Hepatic stellate cell (primary cell): ENCODE results near the gene TXNDC5.
"Not testable (repeated sequence)": the region's sequence is repeated elsewhere in the genome, so short reads cannot be mapped to it uniquely, and the experiment has no call there.

Experiments
- DNase-seq: peaks from one replicate; pipeline ENCODE4 v3.0.0; 2011; ENCODE audit warnings: low spot score

Gene TXNDC5

DNA sequence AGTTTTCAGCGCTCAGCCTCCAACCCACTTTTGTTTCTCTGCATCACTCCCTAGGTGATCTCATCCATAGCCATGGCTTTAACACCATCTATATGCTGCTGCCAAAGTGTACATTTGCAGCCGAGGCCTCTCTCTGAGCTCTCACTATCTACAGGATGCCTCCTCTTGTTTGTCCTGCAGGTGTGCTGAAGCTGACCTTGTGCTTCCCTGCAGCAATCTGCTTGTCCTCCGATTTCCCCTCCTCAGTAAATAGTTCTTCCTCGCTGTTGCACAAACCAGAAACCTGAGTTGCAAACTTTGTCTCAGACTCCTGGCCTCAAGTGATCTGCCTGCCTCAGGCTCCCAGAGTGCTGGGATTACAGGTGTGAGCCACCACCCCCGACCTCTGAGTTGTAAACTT is 3.7 kb upstream of the TXNDC5 start:
- DNase-seq = no peak

DNA sequence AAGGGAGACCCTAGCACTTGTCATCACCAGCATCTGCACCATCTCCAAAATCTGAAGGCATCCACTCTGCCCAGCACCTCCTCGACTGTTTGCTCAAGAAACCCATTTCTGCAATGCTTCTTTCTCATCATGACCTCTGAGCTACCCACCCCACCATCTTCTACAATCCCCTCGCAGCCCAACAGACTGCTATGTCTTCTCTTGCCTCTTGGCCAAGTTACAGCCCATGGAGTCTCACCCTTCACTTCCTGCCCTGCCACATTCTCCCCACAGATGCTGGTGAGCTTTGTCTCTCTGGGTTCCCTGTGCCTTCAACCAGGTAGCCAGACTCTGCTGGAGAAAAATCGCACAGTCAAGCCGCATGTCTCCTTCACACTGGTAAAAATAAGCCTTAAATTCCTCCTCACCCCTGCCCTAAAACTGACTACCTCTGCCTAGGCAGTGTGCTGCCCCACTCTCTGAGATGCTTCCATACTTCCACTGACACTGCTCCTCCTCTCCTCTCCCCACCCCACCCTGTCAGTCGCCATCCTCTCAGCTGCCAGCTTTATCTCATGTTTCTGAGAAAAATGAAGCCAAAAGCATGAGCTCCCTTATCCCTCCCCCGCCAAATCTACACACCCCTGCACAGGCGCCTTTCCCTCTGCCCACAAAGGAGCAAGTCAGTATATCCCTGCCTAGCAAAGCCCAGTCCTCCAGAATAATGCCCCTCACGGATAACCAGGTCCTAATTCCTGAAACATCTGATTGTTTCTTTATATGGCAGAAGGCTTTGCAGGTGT is 2.3 kb upstream of the TXNDC5 start:
- DNase-seq = no peak

- DNase-seq = no peak
Observed at GRCh38 chr6:7912024-7912423, 1.4 kb upstream of the TXNDC5 start.

GRCh38 chr6:7911345-7911725 is 747 bp upstream of the TXNDC5 start:
- DNase-seq = no peak

- peak; percentile 30 for DNase-seq
Observed at GRCh38 chr6:7910298-7910653, 312 bp downstream of the TXNDC5 start.

- peak; percentile 67 for DNase-seq
Observed at GRCh38 chr6:7909323-7910276, 988 bp downstream of the TXNDC5 start.

- DNase-seq = no peak
Observed at GRCh38 chr6:7907159-7907558, 3.4 kb downstream of the TXNDC5 start.

DNA sequence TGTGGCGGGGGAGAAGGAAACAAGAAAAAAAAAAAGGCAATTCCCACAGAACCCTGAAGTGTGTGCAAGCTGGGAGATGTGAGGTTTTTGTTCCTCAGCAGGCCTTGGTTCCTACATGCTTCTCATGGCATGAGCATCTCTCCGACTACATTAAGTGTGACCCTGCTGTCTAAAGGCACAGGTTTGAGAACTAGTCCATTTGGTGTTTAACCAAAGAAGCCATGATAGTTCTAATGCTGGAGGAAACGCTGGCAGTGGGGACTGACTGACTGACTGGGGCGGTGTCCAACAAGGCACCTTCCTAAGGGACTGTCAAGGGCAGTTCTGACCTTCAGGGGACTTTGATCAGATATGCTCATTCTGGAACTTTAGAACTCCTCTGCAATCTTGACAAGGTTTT is 3.8 kb downstream of the TXNDC5 start:
- no peak for DNase-seq

GRCh38 chr6:7905416-7905815 is 5.2 kb downstream of the TXNDC5 start:
- no peak for DNase-seq

GRCh38 chr6:7904654-7905319 is 5.8 kb downstream of the TXNDC5 start:
- no peak for DNase-seq

GRCh38 chr6:7903673-7904072 is 6.9 kb downstream of the TXNDC5 start:
- no peak for DNase-seq

- no peak for DNase-seq
Observed at GRCh38 chr6:7902867-7903266, 7.7 kb downstream of the TXNDC5 start.

DNA sequence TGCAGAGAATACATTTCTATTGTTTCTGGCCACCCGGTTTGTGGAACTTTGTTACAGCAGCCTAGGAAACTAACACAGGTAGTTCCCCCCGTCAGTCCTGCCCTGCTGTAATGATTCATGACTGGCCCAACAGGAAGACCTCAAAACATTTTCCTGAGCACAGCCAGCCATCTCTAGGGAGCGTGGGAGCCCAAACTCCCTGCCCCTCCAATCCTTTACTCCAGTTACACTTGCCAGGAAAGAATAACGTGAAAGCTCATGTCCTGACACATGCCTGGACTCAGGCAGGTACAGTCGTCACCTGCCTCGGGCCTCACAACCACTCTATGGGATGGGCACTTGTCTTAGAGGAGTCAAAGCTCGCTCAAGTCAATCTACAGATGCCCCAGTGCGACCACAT is 8.4 kb downstream of the TXNDC5 start:
- no peak for DNase-seq

GRCh38 chr6:7901780-7902179 is 8.8 kb downstream of the TXNDC5 start:
- DNase-seq = no peak

GRCh38 chr6:7901056-7901455 is 9.5 kb downstream of the TXNDC5 start:
- no peak for DNase-seq

GRCh38 chr6:7900621-7901020 is 10.0 kb downstream of the TXNDC5 start:
- no peak for DNase-seq

GRCh38 chr6:7899889-7900213 is 10.7 kb downstream of the TXNDC5 start:
- no peak for DNase-seq

GRCh38 chr6:7899101-7899888 is 11.3 kb downstream of the TXNDC5 start:
- no peak for DNase-seq

DNA sequence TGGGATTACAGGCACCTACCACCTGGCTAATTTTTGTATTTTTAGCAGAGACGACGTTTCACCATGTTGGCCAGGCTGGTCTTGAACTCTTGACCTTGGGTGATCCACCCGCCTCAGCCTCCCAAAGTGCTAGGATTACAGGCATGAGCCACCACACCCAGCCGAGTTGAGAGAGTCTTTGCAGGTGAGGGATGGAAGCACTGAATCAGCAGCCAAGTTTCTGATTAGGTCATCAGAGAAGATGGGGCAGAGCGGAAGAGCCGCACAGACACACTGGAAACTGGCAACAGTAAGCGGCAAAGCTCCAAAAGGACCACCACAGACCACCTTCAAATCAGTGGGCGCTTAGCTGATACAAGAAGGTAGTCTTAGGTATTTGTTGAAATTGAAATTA is 12.4 kb downstream of the TXNDC5 start:
- not testable (repeated sequence) for DNase-seq

GRCh38 chr6:7897461-7898192 is 13.0 kb downstream of the TXNDC5 start:
- DNase-seq = no peak

DNA sequence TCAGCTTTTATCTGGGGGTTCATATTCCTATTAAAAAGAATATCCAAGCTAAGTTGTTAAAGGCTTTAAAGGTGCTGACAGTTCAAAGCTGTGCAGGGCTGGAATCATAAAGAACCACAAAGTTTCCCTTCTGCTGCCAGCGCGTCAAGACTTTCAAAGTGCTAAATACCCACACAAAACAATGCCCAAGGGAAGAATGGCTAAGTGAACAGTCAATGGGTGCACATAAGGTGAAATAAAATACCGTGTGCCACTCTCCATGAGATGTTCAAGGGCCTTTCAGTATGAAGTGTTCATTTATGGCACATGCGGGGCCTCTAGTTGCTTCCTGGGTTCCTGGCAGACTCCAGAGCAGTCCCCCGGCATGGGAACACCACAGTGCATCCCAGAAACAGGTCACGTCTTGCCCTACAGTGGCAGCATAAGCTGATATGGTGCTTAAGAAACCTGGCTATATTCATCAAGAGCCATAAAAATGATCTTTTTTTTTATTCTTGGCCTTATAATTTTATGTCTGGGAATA is 14.1 kb downstream of the TXNDC5 start:
- no peak for DNase-seq
